ENCODE results near the gene C12orf60. TPM values are rescaled to one million over a fixed set of nuclear protein-coding genes. Genes with fewer than 3 reads are reported as not detected.

The C12orf60 gene
- total RNA-seq, 4 donors from 2014 or later = 0.31 to 0.83 TPM; not detected in 2

DNA sequence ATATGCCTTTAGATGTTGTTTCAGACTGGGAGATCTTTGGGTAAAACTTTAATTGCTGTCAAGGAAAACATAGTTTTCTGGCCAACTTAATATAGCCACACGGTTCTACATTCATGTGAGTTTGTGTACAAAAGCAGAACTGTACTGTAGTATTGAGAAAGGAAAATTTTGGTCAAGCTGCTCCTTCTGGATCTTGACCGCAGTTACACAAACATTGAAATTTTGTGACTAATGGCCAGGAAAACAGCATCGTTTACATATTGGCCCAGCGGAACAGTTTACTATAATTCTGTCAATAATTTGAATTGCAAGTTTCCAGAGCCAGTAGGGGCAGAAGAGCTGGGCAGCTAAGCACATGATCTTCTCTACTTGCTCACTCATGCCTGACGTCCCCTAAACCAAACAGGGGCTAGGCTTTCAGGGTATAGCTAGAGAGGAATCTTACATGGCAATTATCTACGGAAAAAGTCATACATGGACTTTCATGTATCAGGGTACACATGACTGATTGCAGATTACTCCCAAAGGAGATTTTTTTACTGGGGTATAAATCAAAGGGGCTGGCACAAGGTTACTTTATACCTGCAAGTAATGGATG, 51.2 kb downstream of the C12orf60 start:
- Histone ChIP-seq H3K27ac (no peak overlapping the region), H3K36me3 (no peaks in the 10 kb centered on the region), H3K27me3 (no peaks in the 10 kb centered on the region), H3K4me1 (peaks cover 34% of the 10 kb centered on the region), H3K4me3 (no peak overlapping the region), H3K9me3 (peaks cover 2% of the 10 kb centered on the region)
- TF ChIP-seq, protein P1, sequence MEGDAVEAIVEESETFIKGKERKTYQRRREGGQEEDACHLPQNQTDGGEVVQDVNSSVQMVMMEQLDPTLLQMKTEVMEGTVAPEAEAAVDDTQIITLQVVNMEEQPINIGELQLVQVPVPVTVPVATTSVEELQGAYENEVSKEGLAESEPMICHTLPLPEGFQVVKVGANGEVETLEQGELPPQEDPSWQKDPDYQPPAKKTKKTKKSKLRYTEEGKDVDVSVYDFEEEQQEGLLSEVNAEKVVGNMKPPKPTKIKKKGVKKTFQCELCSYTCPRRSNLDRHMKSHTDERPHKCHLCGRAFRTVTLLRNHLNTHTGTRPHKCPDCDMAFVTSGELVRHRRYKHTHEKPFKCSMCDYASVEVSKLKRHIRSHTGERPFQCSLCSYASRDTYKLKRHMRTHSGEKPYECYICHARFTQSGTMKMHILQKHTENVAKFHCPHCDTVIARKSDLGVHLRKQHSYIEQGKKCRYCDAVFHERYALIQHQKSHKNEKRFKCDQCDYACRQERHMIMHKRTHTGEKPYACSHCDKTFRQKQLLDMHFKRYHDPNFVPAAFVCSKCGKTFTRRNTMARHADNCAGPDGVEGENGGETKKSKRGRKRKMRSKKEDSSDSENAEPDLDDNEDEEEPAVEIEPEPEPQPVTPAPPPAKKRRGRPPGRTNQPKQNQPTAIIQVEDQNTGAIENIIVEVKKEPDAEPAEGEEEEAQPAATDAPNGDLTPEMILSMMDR (IDR thresholded peaks at IDR 0.05) = no peak
- TF ChIP-seq POLR2AphosphoS5 (IDR thresholded peaks at IDR 0.05) = no peak
- no peak for TF ChIP-seq EP300 (IDR thresholded peaks at IDR 0.05)
- TF ChIP-seq POLR2A (IDR thresholded peaks at IDR 0.05) = no peak
- 54% methylated on average over 6 of the region's 6 CpGs for WGBS
- DNase-seq (ENCODE audit: low spot score in 2 of 2) = no peak

DNA sequence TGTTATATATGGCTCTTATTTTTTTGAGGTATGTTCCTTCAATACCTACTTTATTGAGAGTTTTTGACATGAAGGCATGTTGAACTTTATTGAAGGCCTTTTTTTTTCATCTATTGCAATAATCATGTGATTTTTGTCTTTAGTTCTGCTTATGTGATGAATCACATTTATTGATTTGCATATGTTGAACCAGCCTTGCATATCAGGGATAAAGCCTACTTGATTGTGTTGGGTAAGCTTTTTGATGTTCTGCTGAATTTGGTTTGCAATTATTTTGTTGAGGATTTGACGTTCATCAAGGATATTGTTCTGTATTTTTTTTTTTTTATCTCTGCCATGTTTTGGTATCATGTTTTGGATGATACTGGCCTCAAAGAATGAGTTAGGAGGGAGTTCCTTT, 55.0 kb downstream of the C12orf60 start:
- Histone ChIP-seq H3K36me3 (no peaks in the 10 kb centered on the region), H3K4me1 (peaks cover 14% of the 10 kb centered on the region), H3K27ac (no peak overlapping the region), H3K4me3 (no peak overlapping the region), H3K27me3 (no peaks in the 10 kb centered on the region), H3K9me3 (peaks cover 11% of the 10 kb centered on the region)
- no peak for DNase-seq (ENCODE audit: low spot score in 2 of 2)
- TF ChIP-seq EP300 (IDR thresholded peaks at IDR 0.05) (no peak), POLR2AphosphoS5 (IDR thresholded peaks at IDR 0.05) (no peak), POLR2A (IDR thresholded peaks at IDR 0.05) (no peak)
- TF ChIP-seq, protein P1 (IDR thresholded peaks at IDR 0.05) = no peak
- 100% methylated on average over 1 of the region's 1 CpG for WGBS

GRCh38 chr12:14860490-14860889, 57.0 kb downstream of the C12orf60 start:
- no peaks in the 10 kb centered on the region for H3K4me1 ChIP-seq
- H3K27ac ChIP-seq = no peak overlapping the region
- no peak for DNase-seq (ENCODE audit: low spot score in 2 of 2)
- H3K9me3 ChIP-seq = peaks cover 11% of the 10 kb centered on the region
- no peak overlapping the region for H3K4me3 ChIP-seq
- no peaks in the 10 kb centered on the region for H3K27me3 ChIP-seq
- TF ChIP-seq EP300 (IDR thresholded peaks at IDR 0.05) = no peak
- TF ChIP-seq POLR2A (IDR thresholded peaks at IDR 0.05) = no peak
- no peak for TF ChIP-seq POLR2AphosphoS5 (IDR thresholded peaks at IDR 0.05)
- H3K36me3 ChIP-seq = no peaks in the 10 kb centered on the region

DNA sequence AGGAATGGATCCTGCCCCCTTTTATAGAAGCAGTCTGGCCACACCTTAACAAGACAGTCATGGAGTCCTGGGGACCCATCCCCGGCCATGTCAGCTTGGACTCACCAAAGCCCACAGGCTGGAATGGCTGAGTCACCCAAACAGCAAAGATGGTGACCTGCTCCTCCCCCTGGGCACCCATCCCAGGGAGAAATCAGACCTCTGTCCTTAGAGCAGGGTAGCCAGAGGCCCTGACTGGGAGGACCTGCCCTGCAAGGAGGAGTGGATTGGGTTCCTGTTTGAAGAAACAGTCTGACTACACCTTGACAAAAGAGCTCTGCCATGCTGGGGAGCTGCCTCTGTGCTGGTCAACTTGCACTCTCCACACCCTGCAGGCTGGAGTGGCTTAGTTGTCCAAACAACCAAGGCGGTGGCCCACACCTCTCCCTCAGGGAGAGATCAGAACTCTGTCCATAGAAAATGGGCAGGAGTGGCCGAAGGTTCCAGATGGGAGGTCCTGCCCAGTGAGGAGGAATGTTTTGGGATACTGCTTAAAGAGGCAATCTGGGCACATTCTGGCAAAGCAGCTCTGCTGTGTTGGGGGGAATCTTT, 65.5 kb downstream of the C12orf60 start:
- no peak overlapping the region for H3K27ac ChIP-seq
- H3K27me3 ChIP-seq = no peaks in the 10 kb centered on the region
- H3K4me3 ChIP-seq = no peak overlapping the region
- no peaks in the 10 kb centered on the region for H3K9me3 ChIP-seq
- 94% methylated on average over 3 of the region's 3 CpGs for WGBS
- TF ChIP-seq, protein P1 (IDR thresholded peaks at IDR 0.05) = no peak
- TF ChIP-seq POLR2A (IDR thresholded peaks at IDR 0.05) (no peak), POLR2AphosphoS5 (IDR thresholded peaks at IDR 0.05) (no peak), EP300 (IDR thresholded peaks at IDR 0.05) (no peak)
- no peak for DNase-seq (ENCODE audit: low spot score in 2 of 2)
- no peaks in the 10 kb centered on the region for H3K36me3 ChIP-seq
- H3K4me1 ChIP-seq = no peaks in the 10 kb centered on the region

DNA sequence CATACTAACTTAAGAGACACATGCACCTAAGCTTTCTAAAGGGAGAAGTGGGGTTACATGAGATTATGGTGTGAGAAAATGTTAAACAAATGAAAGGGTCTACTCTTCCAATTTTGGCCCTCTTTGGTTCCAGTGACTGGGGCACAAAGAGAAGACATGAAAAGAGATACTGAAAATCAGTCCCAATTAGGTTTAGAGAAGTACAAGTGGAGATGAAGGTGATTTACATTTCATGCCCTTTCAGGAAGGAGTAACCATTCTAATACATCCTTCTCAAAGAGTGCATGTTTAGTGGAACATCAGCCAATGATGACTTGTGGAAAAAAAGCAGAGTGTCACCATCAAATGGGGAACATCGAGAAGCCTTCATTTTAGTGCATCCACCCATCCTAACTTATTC, 67.8 kb downstream of the C12orf60 start:
- H3K4me1 ChIP-seq = no peaks in the 10 kb centered on the region
- H3K27ac ChIP-seq = no peak overlapping the region
- no peak overlapping the region for H3K4me3 ChIP-seq
- TF ChIP-seq POLR2A (IDR thresholded peaks at IDR 0.05) (no peak), POLR2AphosphoS5 (IDR thresholded peaks at IDR 0.05) (no peak), EP300 (IDR thresholded peaks at IDR 0.05) (no peak)
- TF ChIP-seq, protein P1 (IDR thresholded peaks at IDR 0.05) = no peak
- WGBS = 83% methylated on average over 1 of the region's 1 CpG
- no peak for DNase-seq (ENCODE audit: low spot score in 2 of 2)
- no peaks in the 10 kb centered on the region for H3K9me3 ChIP-seq
- H3K36me3 ChIP-seq = no peaks in the 10 kb centered on the region
- no peaks in the 10 kb centered on the region for H3K27me3 ChIP-seq

Measured in suprapubic skin (tissue), 4 donors.